GM21390 (cell line): ENCODE data around the gene ESRRA.

ENCODE experiments used
- ATAC-seq: cut with Tn5 transposase; IDR thresholded peaks from one replicate; pipeline ENCODE4 v1.9.1; 2021; ENCODE audit not compliant: unreplicated experiment

The ESRRA gene

GRCh38 chr11:64327375-64327774 is 22.1 kb downstream of the ESRRA start:
- ATAC-seq: no peak

DNA sequence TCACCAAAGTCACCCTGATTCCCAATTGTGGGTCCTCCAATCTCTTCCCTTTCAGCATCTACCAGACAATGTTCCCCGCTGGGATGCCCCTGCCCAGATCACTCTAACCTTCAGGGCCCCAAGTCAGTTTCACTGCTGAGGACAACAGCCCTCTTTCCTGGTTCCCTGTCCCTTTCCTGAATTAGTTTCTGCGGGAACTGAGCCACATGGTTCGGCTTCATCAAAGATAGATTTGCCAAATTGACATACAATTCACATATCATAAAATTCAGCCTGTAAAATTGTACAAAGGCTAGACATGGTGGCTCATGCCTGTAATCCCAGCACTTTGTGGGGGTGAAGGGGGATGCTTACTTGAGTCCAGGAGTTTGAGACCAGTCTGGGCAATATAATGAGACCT is 22.7 kb downstream of the ESRRA start:
- no peak for ATAC-seq

DNA sequence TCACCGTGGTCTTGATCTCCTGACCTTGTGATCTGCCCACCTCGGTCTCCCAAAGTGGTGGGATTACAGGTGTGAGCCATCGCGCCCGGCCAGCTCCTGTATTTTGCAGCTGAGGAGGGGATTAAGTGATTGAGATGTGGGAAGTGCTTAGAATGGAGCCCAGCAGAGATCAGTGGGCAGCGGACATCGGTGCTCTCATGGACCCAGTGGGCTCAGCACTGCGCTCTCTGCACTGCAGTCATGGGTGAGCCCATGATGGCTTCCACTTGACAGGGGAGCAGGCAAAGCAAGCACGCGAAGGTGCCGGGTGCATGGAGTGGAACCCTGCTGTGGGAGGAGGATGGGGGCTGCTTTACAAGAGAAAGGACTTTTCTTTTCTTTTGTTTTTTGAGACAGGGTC is 25.6 kb downstream of the ESRRA start:
- ATAC-seq: no peak

DNA sequence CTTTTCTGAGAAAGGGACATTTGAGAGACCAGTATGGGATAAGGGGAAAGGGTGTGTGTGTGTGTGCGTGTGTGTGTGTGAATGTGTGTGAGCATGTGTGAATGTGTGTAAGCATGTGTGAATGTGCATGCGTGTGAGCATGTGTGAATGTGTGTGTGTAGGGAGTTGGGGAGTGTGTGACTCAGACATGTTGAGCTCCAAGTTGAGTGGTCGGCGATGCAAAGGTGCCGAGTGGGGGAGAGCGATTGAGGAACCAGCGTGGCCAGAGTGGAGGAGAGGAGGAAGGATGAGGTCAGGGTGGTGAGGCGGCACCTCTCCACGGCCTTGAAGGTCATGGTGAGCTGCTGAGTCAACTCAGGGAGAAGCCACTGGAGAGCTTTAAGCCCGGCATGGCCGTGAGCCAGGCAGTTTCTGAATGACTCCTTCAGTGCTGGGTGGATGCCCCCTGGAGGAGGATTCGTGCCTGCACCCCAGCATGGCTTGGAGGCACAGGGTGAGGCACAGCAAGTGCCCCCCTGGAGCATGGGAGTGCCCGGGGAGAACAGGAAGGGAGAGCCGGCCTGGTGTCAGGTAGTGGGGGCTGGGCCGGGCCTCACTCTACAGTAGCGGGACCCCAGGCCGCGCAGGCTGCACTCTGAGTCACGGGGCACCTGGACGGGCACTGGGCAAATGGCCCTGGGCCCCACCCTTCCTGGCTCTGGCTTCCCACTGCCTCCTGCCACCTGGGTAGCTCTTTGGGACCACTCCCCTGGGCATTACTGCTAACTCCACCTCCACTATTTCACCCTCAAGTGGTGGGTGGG is 26.4 kb downstream of the ESRRA start:
- ATAC-seq: peak; percentile 48

GRCh38 chr11:64333556-64333955 is 28.2 kb downstream of the ESRRA start:
- no peak for ATAC-seq

DNA sequence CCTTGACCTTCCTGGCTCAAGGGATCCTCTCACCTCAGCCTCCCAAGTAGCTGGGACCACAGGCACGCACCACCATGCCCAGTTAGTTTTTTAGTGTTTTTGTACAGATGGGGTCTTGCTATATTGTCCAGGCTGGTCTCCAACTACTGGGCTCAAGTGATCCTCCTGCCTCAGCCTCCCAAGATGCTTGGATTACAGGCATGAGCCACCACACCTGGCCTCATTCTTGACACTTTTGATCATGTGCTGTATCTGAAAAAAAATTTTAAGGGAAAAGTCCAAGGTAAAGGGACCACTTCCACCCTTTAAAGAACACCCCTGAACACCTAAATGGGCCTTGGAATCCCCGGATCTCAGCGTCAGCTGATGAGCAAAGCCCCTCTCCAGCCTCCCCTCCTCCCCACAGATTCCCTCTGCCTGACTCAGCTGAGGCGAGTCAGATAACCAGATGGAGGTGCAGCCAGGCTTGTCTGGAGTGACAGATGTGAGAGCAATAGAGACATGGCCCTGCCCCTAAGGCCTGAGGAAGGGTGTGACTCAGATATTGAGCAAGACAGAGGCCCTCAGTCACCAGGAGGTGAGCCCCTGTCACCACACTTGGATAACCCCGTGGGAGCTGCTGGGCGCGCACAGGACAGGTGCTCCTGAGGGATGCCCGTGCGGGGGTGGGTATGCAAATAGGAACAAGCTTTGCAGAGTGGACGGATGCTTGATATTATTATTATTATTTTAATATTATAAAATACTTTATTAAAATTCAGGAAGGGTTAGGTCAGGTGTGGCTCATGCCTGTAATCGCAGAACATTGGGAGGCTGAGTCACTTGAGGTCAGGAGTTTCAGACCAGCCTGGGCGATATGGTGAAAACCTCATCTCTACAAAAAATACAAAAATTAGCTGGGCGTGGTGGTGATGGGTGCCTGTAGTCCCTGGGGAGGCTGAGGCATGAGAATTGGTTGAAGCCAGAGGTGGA is 29.7 kb downstream of the ESRRA start:
- ATAC-seq: peak; percentile 72

DNA sequence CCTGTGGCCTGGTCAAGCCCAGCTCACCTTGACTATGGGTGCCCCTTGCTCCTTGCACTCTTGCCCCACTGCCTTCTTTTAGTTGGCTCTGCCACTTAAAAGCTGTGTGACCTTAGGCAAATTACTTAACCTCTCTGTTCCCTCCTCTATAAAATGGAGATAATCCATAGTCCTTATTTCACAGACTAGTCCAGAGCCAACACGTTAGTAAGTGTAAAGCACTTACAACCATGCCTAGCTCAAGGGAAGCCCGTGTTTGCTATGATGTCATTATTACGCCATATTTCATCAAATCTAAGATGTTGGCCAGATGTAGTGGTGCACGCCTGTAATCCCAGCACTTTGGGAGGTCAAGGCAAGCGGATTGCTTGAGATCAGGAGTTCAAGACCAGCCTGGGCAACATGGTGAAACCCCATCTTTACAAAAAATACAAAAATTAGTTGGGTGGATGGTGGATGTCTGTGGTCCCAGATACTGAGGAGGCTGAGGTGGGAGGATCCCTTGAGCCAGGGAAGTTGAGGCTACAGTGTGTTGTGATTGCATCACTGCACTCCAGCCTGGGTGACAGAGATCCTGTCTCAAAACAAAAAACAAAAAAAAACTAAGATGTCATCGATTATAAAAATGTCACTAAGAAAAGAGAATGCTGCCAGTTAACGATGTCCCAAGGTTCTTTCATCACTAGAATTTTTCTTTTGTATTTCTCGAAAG is 32.4 kb downstream of the ESRRA start:
- no peak for ATAC-seq

DNA sequence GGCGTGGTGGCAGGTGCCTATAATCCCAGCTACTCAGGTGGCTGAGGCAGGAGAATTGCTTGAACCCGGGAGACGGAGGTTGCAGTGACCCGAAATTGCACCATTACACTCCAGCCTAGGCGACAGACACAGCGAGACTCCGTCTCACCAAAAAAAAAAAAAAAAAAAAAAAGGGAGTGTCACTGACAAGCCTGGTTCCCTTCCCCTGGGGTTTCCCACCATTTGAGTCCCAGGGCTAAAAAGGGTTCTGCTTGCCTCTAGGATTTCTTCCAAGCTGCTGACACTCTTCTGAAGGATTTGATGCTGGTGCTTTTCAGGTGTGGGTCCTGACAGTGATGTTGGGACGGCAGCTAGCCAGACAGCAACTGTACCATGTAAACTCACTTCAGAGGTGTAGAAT is 33.4 kb downstream of the ESRRA start:
- ATAC-seq: no peak

GRCh38 chr11:64339286-64339685 is 34.0 kb downstream of the ESRRA start:
- ATAC-seq: no peak

GRCh38 chr11:64339754-64340408 is 34.6 kb downstream of the ESRRA start, which contains the start of gene CCDC88B:
TSS of gene CCDC88B (plus strand) at chr11:64340204. CDS start at chr11:64340267, 63 bp downstream.
- peak; percentile 50 for ATAC-seq

- peak; percentile 48 for ATAC-seq
These were observed 35.5 kb downstream of the ESRRA start for GRCh38 chr11:64340671-64341335.

DNA sequence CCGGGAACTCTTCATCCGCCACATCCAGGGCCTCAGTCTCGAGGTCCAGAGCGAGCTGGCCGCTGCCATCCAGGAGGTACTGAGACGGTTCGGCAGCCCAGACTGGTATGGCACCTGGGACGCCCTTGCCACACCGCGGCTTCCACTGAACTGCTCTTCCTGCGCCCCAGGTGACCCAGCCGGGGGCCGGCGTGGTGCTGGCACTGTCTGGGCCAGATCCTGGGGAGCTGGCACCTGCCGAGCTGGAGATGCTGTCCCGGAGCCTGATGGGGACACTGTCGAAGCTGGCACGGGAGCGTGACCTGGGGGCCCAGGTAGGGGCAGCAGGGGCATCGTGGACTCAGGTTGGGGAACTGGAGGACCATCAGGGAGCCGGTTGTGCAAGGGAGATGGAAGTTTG is 36.1 kb downstream of the ESRRA start:
- no peak for ATAC-seq

- ATAC-seq: no peak
These were observed 36.8 kb downstream of the ESRRA start for GRCh38 chr11:64341851-64342791.

GRCh38 chr11:64342869-64343745 is 37.8 kb downstream of the ESRRA start:
- no peak for ATAC-seq

DNA sequence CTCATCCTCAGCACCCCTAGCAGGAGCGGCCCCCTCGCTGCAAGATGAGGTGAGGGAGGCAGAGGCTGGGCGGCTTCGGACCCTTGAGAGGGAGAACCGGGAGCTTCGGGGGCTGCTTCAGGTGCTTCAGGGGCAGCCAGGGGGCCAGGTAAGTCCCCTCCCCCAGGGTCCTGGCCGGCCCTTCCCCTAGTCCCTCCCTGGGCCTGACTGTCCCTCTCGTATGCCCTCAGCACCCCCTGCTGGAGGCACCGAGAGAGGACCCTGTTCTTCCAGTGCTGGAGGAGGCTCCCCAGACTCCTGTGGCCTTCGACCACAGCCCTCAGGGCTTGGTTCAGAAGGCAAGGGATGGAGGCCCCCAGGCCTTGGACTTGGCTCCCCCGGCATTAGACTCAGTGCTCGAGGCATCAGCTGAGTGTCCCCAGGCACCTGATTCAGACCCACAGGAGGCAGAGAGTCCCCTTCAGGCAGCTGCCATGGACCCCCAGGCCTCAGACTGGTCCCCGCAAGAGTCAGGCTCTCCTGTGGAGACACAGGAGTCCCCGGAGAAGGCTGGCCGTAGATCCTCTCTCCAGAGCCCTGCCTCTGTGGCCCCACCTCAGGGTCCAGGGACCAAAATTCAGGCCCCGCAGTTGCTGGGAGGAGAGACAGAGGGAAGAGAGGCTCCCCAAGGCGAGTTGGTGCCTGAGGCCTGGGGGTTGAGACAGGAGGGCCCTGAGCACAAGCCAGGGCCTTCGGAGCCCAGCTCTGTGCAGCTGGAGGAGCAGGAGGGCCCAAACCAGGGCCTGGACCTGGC is 38.6 kb downstream of the ESRRA start:
- no peak for ATAC-seq

DNA sequence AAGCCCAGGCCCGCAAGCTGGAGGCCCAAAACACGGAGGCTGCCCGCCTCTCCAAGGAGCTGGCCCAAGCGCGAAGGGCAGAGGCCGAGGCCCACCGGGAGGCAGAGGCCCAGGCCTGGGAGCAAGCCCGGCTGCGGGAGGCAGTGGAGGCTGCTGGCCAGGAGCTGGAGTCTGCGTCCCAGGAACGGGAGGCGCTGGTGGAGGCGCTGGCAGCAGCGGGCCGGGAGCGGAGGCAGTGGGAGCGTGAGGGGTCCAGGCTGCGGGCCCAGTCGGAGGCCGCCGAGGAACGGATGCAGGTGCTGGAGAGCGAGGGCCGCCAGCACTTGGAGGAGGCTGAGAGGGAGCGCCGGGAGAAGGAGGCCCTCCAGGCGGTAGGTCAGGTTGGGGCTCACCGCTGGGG is 39.5 kb downstream of the ESRRA start:
- ATAC-seq: no peak

DNA sequence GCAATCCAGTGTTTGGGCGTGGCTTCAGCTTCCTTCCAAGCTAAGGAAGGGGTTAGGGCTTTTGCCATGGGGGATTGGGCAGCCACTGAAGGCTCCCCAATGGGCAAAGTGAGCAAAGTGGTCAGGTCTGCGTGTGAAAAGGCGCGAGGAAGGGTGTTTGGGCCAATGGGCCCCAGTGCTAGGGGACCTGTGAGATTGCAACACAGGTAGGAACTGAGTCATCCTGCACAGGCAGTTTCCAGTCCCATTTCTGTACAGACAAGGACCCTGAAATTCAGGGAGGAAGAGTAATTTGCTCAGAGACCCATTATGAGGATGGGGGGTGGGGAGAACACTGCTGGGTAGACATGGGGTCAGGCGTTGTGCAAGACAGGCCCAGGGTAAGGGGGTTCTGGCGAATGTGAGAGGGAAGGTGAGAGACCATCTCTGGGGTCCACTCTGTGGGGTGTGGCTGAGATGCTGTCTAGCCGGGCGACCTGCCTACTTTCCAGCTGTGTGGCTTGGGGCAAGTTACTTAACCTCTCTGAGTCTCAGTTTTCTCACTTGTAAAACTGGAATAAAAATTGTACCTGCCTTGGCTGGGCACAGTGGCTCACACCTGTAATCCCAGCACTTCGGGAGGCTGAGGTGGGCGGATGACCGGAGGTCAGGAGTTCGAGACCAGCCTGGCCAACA is 42.0 kb downstream of the ESRRA start:
- no peak for ATAC-seq
